ENCODE data around the gene FBXO11.

GRCh38 chr2:47805850-47806249 lies 100.4 kb downstream of the FBXO11 start:
- TF ChIP-seq TEAD4 (IDR thresholded peaks at IDR 0.05; ENCODE audit: borderline replicate concordance, insufficient read depth) (no peak), CTCF (IDR thresholded peaks at IDR 0.05) (no peak), USF1 (IDR thresholded peaks at IDR 0.05; ENCODE audit: borderline replicate concordance, low read depth) (no peak), JUND (IDR thresholded peaks at IDR 0.05) (no peak), PBX3 (IDR thresholded peaks at IDR 0.05) (no peak), FOXM1 (IDR thresholded peaks at IDR 0.05; ENCODE audit: low read depth) (no peak), EZH2phosphoT487 (IDR thresholded peaks at IDR 0.05; ENCODE audit: borderline replicate concordance, low read depth) (no peak), TCF12 (IDR thresholded peaks at IDR 0.05) (no peak), POLR2AphosphoS5 (IDR thresholded peaks at IDR 0.05; ENCODE audit: low read depth, low read length) (no peak), YY1 (IDR thresholded peaks at IDR 0.05; ENCODE audit: low read depth) (no peak), EP300 (IDR thresholded peaks at IDR 0.05; ENCODE audit: borderline replicate concordance in 1 of 2, low read depth in 1 of 2, low read length in 1 of 2) (no peak)

Data from SK-N-SH (cell line).